K562 (cell line): ENCODE data around the gene ATG7. TPM values are rescaled to one million over a fixed set of nuclear protein-coding genes. Genes with fewer than 3 reads are reported as not detected.

Experiments
- ATAC-seq: fragments of 200-7000 bp; cut with Tn5 transposase; 3 replicates; pipeline ENCODE4 v1.9.1; 2020; ENCODE audit warnings: moderate library complexity
- BruUV-seq: library from RNA; stranded (reverse); fragments of 400-500 nt; replicated peaks from 2 replicates; lab custom pipeline; 2021; lab: Mats Ljungman, UMichigan
- CTCF ChIA-PET: fragments of 300-600 bp; formaldehyde crosslinking; extraction: SDS; loops from one replicate; lab custom pipeline; 2021; ENCODE audit warnings: low intra/inter-chr PET ratio; lab: Yijun Ruan, JAX
- POLR2A ChIA-PET: fragments of 300-600, 350-650 bp; sonication (Branson Sonifier 250); formaldehyde crosslinking; extraction: SDS; loops from one replicate; lab custom pipeline; 2021; ENCODE audit warnings: antibody characterized with exemption, inconsistent platforms; lab: Yijun Ruan, JAX
- DNase-seq, 4 experiments: peaks; one replicate each; pipeline versions ENCODE4 v3.0.0 to v3.0.0-alpha.2; 2011 to 2018; ENCODE audit warnings: low spot score in 3 of 4, mixed read lengths in 3 of 4; ENCODE audit errors: extremely low read depth in 1 of 4
- FAIRE-seq: peaks from 2 replicates; lab custom pipeline; 2011; peaks lifted over from hg19 to GRCh38; lab: Jason Lieb, UNC
- H2AFZ ChIP-seq: 2 replicates; pipeline ENCODE4 v1.6.0; 2011; ENCODE audit warnings: low read depth, low read length, control low read depth, inconsistent platforms
- H3K27ac ChIP-seq: fragments of 200-600 bp; 3 replicates; pipeline ENCODE4 v1.8.0; 2011; ENCODE audit warnings: low read depth, mild to moderate bottlenecking, control low read depth, inconsistent platforms, low read length, moderate library complexity, mixed read lengths; ENCODE audit errors: extremely low read depth
- H3K27me3 ChIP-seq, 2 experiments: fragments of 300-600 bp in 1 of 2; 2 replicates in 1 of 2; 3 replicates in 1 of 2; pipeline versions ENCODE4 v1.6.0 to v1.8.0; 2011; ENCODE audit warnings: inconsistent platforms in 2 of 2, low read length in 2 of 2, mild to moderate bottlenecking in 1 of 2, mixed read lengths in 1 of 2, moderate library complexity in 1 of 2; ENCODE audit not compliant: control insufficient read depth in 2 of 2, insufficient read depth in 2 of 2
- H3K36me3 ChIP-seq: fragments of 300-600 bp; 3 replicates; pipeline ENCODE4 v1.8.0; 2011; ENCODE audit warnings: mild to moderate bottlenecking, low read length, inconsistent platforms; ENCODE audit not compliant: control insufficient read depth, insufficient read depth
- H3K4me1 ChIP-seq, 2 experiments: fragments of 200-600 bp in 1 of 2; replicated peaks in 1 of 2; 2 replicates in 1 of 2; 3 replicates in 1 of 2; pipeline versions ENCODE4 v1.5.1 to v1.8.0; 2011; ENCODE audit warnings: inconsistent platforms in 2 of 2, low read length in 2 of 2, mild to moderate bottlenecking in 1 of 2, mixed read lengths in 1 of 2, moderate library complexity in 1 of 2; ENCODE audit not compliant: control insufficient read depth in 2 of 2, insufficient read depth in 2 of 2
- H3K4me2 ChIP-seq: 2 replicates; pipeline ENCODE4 v1.6.1; 2011; ENCODE audit warnings: low read length, control low read depth, inconsistent platforms, mixed read lengths; ENCODE audit not compliant: insufficient read depth
- H3K4me3 ChIP-seq: fragments of 200-600 bp; sonication (generic), shearing (Covaris generic); 2 replicates; pipeline ENCODE4 v1.5.1; 2016; ENCODE audit warnings: control low read depth, inconsistent platforms
- H3K79me2 ChIP-seq: fragments of 200-600 bp; 3 replicates; pipeline ENCODE4 v1.8.0; 2011; ENCODE audit warnings: low read length, inconsistent platforms; ENCODE audit not compliant: control insufficient read depth, insufficient read depth
- H3K9ac ChIP-seq, 2 experiments: 2 replicates each; pipeline versions ENCODE4 v1.6.0 to v1.6.1; 2011; ENCODE audit warnings: low read depth in 2 of 2, low read length in 2 of 2, control low read depth in 1 of 2, inconsistent platforms in 1 of 2, mild to moderate bottlenecking in 1 of 2, mixed read lengths in 1 of 2; ENCODE audit not compliant: insufficient read depth in 1 of 2
- H3K9me1 ChIP-seq: one replicate; pipeline ENCODE4 v1.6.0; 2011; ENCODE audit warnings: inconsistent platforms, mild to moderate bottlenecking, low read length, moderate library complexity; ENCODE audit not compliant: control insufficient read depth, insufficient read depth
- H3K9me3 ChIP-seq: replicated peaks from 2 replicates; pipeline ENCODE4 v1.5.1; 2011; ENCODE audit warnings: low read depth, low read length, inconsistent platforms; ENCODE audit not compliant: control insufficient read depth, insufficient read depth
- H4K20me1 ChIP-seq: replicated peaks from 2 replicates; pipeline ENCODE4 v1.6.1; 2011; ENCODE audit warnings: low read length, inconsistent platforms, mixed read lengths; ENCODE audit not compliant: control insufficient read depth, insufficient read depth
- ATF6 ChIP-seq: sonication (generic); formaldehyde crosslinking; IDR thresholded peaks from 2 replicates; pipeline ENCODE4 v1.4.0; 2020; ENCODE audit warnings: mild to moderate bottlenecking, missing genetic modification reagents
- CTBP1 ChIP-seq: fragments of 450-650 bp; IDR thresholded peaks from 2 replicates; pipeline ENCODE4 v1.6.1; 2016; ENCODE audit warnings: borderline replicate concordance
- E2F5 ChIP-seq: sonication (generic); formaldehyde crosslinking; IDR thresholded peaks from 2 replicates; pipeline ENCODE4 v1.8.0; 2022; ENCODE audit warnings: mild to moderate bottlenecking, missing genetic modification reagents
- ELK1 ChIP-seq: sonication (generic); formaldehyde crosslinking; IDR thresholded peaks from 2 replicates; pipeline ENCODE4 v1.8.1; 2022; ENCODE audit warnings: missing genetic modification reagents
- GATA2 ChIP-seq: sonication (generic); formaldehyde crosslinking; IDR thresholded peaks from 2 replicates; pipeline ENCODE4 v1.4.0; 2020; ENCODE audit warnings: mild to moderate bottlenecking, missing genetic modification reagents
- HIVEP1 ChIP-seq: fragments of 250-450 bp; sonication (Bioruptor Pico); IDR thresholded peaks from 2 replicates; pipeline ENCODE4 v1.4.0; 2020; ENCODE audit warnings: mild to moderate bottlenecking
- KDM1A ChIP-seq, 2 experiments: fragments of 450-650 bp; IDR thresholded peaks; 2 replicates each; pipeline ENCODE4 v1.6.1; 2016; ENCODE audit warnings: mild to moderate bottlenecking in 2 of 2
- NCOR1 ChIP-seq: fragments of 450-650 bp; IDR thresholded peaks from 2 replicates; pipeline ENCODE4 v1.6.1; 2016; ENCODE audit warnings: mild to moderate bottlenecking, moderate library complexity
- NFXL1 ChIP-seq: fragments of 450-650 bp; formaldehyde crosslinking; IDR thresholded peaks from 2 replicates; pipeline ENCODE4 v1.4.0; 2021; ENCODE audit warnings: mild to moderate bottlenecking
- NR1H2 ChIP-seq: sonication (generic); formaldehyde crosslinking; IDR thresholded peaks from 2 replicates; pipeline ENCODE4 v1.4.0; 2020; ENCODE audit warnings: mild to moderate bottlenecking, missing genetic modification reagents
- POU5F1 ChIP-seq: fragments of 150-350 bp; IDR thresholded peaks from 2 replicates; pipeline ENCODE4 v1.6.1; 2014; ENCODE audit warnings: borderline replicate concordance, low read length, low read depth, mild to moderate bottlenecking; ENCODE audit not compliant: partially characterized antibody
- SIN3A ChIP-seq, 2 experiments: fragments of 150-350 bp in 1 of 2; IDR thresholded peaks; 2 replicates each; pipeline ENCODE4 v1.6.1; 2011 to 2016; ENCODE audit warnings: borderline replicate concordance in 2 of 2, low read depth in 2 of 2, low read length in 2 of 2, mild to moderate bottlenecking in 2 of 2, moderate library complexity in 2 of 2; ENCODE audit not compliant: control insufficient read depth in 1 of 2
- STAT5A ChIP-seq: IDR thresholded peaks from 2 replicates; pipeline ENCODE4 v1.6.1; 2012; ENCODE audit warnings: low read length, inconsistent platforms, borderline replicate concordance
- ZBTB12 ChIP-seq: fragments of 250-450 bp; sonication (Bioruptor Pico); IDR thresholded peaks from 2 replicates; pipeline ENCODE4 v1.4.0; 2020
- ZEB2 ChIP-seq: fragments of 450-650 bp; IDR thresholded peaks from 2 replicates; pipeline ENCODE4 v1.6.1; 2016
- ZNF512 ChIP-seq: IDR thresholded peaks from 2 replicates; pipeline ENCODE4 v1.6.1; 2016; ENCODE audit warnings: missing genetic modification characterization, missing compliant biosample characterization
- ZNF584 ChIP-seq: fragments of 200-800 bp; sonication (Bioruptor generic); IDR thresholded peaks from 2 replicates; pipeline ENCODE4 v1.6.1; 2016; ENCODE audit warnings: low read depth, mild to moderate bottlenecking, missing genetic modification characterization, missing compliant biosample characterization
- WGBS: fragments of 100-300 bp; shearing (Covaris generic); methylation state at CpG from one replicate; pipeline ENCODE4 v1.1.6; 2016; ENCODE audit warnings: low coverage, mixed read lengths; ENCODE audit not compliant: insufficient coverage; ENCODE audit errors: missing lambda C conversion rate; 5-methylcytosine and 5-hydroxymethylcytosine counted together
- in situ Hi-C: fragments of 300-500 bp; cut with MboI; formaldehyde crosslinking; loops from 4 replicates; pipeline ENCODE4 v1.15.0; 2018; ENCODE audit warnings: inconsistent platforms, mixed read lengths
- intact Hi-C: fragments of 100-400 bp; cut with micrococcal nuclease; formaldehyde crosslinking; loops from 2 replicates; pipeline ENCODE4 v1.14.2; 2022
- polyA plus RNA-seq, 8 experiments: library from polyadenylated mRNA; depleted of rRNA in 4 of 8; stranded (reverse) in 5 of 8; unstranded in 3 of 8; fragments of >200 nt; fragmentation: Nextera tagmentation in 2 of 8; fragmentation: Illumina TruSeq in 1 of 8; extraction: Ambion mirVana in 2 of 8; extraction: Trizol in 1 of 8; gene quantifications; 2 replicates each; pipeline versions ENCODE4 v1.2.1 to v1.2.3, GENCODE V29; 2011 to 2014; ENCODE audit warnings: inconsistent platforms in 1 of 8, missing spikeins in 1 of 8
- total RNA-seq, 7 experiments: library from RNA; depleted of rRNA in 6 of 7; stranded (reverse); fragments of >200 nt in 6 of 7; fragmentation: Illumina TruSeq in 2 of 7; extraction: Trizol in 2 of 7; gene quantifications; 2 replicates each; pipeline versions ENCODE4 v1.2.1 to v1.2.3, GENCODE V29; 2011 to 2021; ENCODE audit warnings: low replicate concordance in 1 of 7

ATG7 gene
- total and polyA plus RNA-seq, 9 of the 15 experiments (the other 6 are each of a cell fraction or from before 2014, with no cell fraction given): 18.3 to 45.3 (median 33.6) TPM

GRCh38 chr3:11327619-11328018, 55.4 kb downstream of the ATG7 start:
- POLR2A ChIA-PET: interaction anchor here (0.6 kb wide), 1 partner anchor 42 kb away, joined by 3 read pairs; no protein-coding TSS in a partner anchor
- in situ Hi-C loops (no loop called here), intact Hi-C loops (no loop called here)
- FAIRE-seq (no peak), DNase-seq (no peak), ATAC-seq (no peak)
- H3K27me3 ChIP-seq: no peaks in the 10 kb centered on the region
- no peaks in the 10 kb centered on the region for H3K9me3 ChIP-seq
- CTCF ChIA-PET: no interaction called here
- H3K4me2 ChIP-seq: no peak overlapping the region
- H3K27ac ChIP-seq: no peak overlapping the region
- no peak overlapping the region for H2AFZ ChIP-seq
- no peaks in the 10 kb centered on the region for H3K4me1 ChIP-seq
- no peaks in the 10 kb centered on the region for H3K9me1 ChIP-seq
- BruUV-seq: no TSS peak
- no peaks in the 10 kb centered on the region for H3K79me2 ChIP-seq
- no peak overlapping the region for H3K4me3 ChIP-seq
- no peak overlapping the region for H3K9ac ChIP-seq
- peaks cover 38% of the 10 kb centered on the region; the same call in 2 of the 3 replicates for H3K36me3 ChIP-seq
- H4K20me1 ChIP-seq: no peaks in the 10 kb centered on the region
- WGBS: 81% methylated on average over 3 of the region's 3 CpGs
- TF ChIP-seq STAT5A (no peak), CTBP1 (no peak), ATF6 (CRISPR knock-in tag) (no peak), POU5F1 (no peak), E2F5 (no peak), GATA2 (CRISPR knock-in tag) (no peak), ZNF512 (tag) (no peak), ZEB2 (no peak), ZBTB12 (CRISPR knock-in tag) (no peak), NCOR1 (no peak), HIVEP1 (CRISPR knock-in tag) (no peak), ELK1 (CRISPR knock-in tag) (no peak), NR1H2 (CRISPR knock-in tag) (no peak), SIN3A (IDR thresholded peaks at IDR 0.05; ENCODE audit: borderline replicate concordance in 2 of 2, control insufficient read depth in 1 of 2, low read depth in 2 of 2, low read length in 2 of 2) (no peak), KDM1A (IDR thresholded peaks at IDR 0.05) (no peak), NFXL1 (CRISPR knock-in tag) (no peak), ZNF584 (CRISPR knock-in tag) (no peak)
